Right cardiac atrium (tissue), 5 donors: ENCODE results near the gene GALNT8. TPM values are rescaled to one million over a fixed set of nuclear protein-coding genes. Genes with fewer than 3 reads are reported as not detected.
A peak's percentile ranks its signal among the peaks of the same experiment; 100 is the strongest.

Source experiments
- ATAC-seq, 2 donors: fragments of 200-7000 bp; cut with Tn5 transposase; one replicate each; pipeline versions ENCODE4 v1.8.0 to v1.9.1; 2020; ENCODE audit warnings: moderate library complexity in 2 of 2, mild to moderate bottlenecking in 1 of 2
- DNase-seq, 3 donors: peaks; one replicate each; pipeline ENCODE4 v3.0.0-alpha.2; 2020
- H3K27ac ChIP-seq: one replicate; pipeline ENCODE4 v1.5.1; 2013; ENCODE audit warnings: mild to moderate bottlenecking, low read length, control low read depth, moderate library complexity
- H3K27me3 ChIP-seq: one replicate; pipeline ENCODE4 v1.6.1; 2013; ENCODE audit not compliant: control insufficient read depth, insufficient read depth
- H3K4me1 ChIP-seq: one replicate; pipeline ENCODE4 v1.6.1; 2013; ENCODE audit warnings: low read length; ENCODE audit not compliant: control insufficient read depth, insufficient read depth
- H3K4me3 ChIP-seq: one replicate; pipeline ENCODE4 v1.5.1; 2013; ENCODE audit warnings: low read length, control low read depth
- H3K9me3 ChIP-seq: one replicate; pipeline ENCODE4 v1.6.1; 2013; ENCODE audit warnings: low read length; ENCODE audit not compliant: control insufficient read depth
- WGBS: extraction: QIAGEN DNeasy Blood & Tissue Kit; methylation state at CpG from one replicate; pipeline ENCODE4 v1.1.7; 2013; 5-methylcytosine and 5-hydroxymethylcytosine counted together
- intact Hi-C, 4 donors: fragments of 100-400 bp; cut with DNase I; formaldehyde crosslinking; loops; one replicate each; pipeline versions ENCODE4 v1.11.0 to v1.14.0; 2022 to 2023
- polyA plus RNA-seq: library from polyadenylated mRNA; stranded (reverse); fragments of 200-250 nt; gene quantifications from one replicate; pipeline ENCODE4 v1.2.3, GENCODE V29; 2013
- total RNA-seq, 4 donors: library from RNA; stranded (reverse); fragmentation: NEBNext Ultra II Directional; extraction: Animal tissue kit (Norgen Biotek cat#: 25700); gene quantifications; one replicate each; pipeline ENCODE4 v1.2.1, GENCODE V29; 2021
- donor health status: healthy with polysubstance abuse.
- donor health status: DM: no; HTN: yes; CAD: no.
- donor health status: DM: no; HTN: no; CAD: no.
- donor health status: DM: no; HTN: yes; CAD: no; lungs with severe emphysema.
- donor health status: DM: yes; HTN: yes; CAD: no.

GALNT8 gene
- total and polyA plus RNA-seq, 5 donors = 3.5 to 10.3 (median 6.5) TPM

DNA sequence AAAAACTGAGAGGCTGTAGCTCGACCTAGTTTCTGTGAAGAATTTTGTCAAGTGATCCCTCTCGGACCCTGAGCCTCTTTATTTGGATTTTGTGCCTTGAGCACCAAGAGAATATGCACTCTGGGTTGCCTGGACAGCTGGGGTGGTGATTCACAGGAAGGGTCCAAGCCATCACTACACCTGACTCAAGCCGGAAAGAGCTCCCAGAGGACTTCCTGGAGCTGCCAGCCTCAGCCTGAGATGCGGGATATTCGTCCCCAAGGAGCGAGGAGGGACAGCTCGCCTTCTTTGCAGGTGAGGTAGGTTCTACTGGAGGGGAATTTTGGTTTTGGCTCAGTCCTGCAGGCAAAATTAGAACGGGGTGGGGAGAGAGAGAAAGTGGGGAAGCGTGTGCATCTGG is 94.3 kb downstream of the GALNT8 start:
- Histone ChIP-seq H3K9me3 (no peaks in the 10 kb centered on the region), H3K27ac (no peak overlapping the region), H3K27me3 (no peaks in the 10 kb centered on the region), H3K4me1 (peaks cover 4% of the 10 kb centered on the region), H3K4me3 (no peak overlapping the region)
- WGBS = 86% methylated on average over 9 of the region's 9 CpGs
- intact Hi-C loops = no loop called here
- ATAC-seq (no peak), DNase-seq (no peak)

DNA sequence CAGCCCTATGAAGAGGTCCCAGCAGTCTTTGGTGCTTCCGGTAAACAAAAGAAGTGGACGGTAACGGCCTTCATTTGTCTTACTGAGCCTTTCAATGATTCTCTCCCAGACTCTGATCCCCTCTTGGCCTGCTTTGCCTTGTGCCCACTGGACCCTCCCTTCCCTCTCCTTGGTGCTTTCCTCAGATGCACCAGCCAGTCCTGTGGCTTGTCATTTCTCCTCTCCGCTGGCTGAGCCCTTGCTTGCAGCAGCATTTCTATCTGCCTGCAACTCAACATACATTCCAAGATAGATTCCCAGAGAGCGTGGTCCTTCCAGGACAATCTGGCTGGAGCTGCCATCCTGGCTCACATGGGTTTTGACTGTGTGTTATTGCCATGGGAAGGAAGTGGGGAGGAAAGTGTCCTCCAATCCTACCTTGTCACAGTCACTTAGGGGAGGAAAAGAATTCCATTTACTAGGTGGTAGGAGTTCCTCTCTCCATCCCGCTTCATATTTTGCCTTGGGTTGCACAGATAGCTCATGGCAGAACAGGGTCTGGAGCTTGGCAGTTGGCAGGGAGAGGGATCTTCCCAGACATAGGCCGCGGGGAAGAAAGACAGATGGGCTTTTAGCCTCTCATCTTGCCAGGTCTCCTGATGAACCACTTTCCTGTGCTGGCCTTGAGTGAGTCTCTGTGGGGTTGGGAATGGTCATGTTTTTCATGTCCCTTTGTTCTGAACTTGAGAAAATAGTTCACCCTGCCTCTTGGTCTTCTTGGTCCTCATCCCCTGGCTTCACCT is 96.7 kb downstream of the GALNT8 start:
- Histone ChIP-seq H3K27me3 (no peaks in the 10 kb centered on the region), H3K4me3 (no peak overlapping the region), H3K9me3 (no peaks in the 10 kb centered on the region), H3K27ac (peak overlapping the region; percentile 13), H3K4me1 (peaks cover 4% of the 10 kb centered on the region)
- no peak for ATAC-seq
- WGBS = 88% methylated on average over 8 of the region's 8 CpGs
- intact Hi-C loops = no loop called here
- DNase-seq = no peak

DNA sequence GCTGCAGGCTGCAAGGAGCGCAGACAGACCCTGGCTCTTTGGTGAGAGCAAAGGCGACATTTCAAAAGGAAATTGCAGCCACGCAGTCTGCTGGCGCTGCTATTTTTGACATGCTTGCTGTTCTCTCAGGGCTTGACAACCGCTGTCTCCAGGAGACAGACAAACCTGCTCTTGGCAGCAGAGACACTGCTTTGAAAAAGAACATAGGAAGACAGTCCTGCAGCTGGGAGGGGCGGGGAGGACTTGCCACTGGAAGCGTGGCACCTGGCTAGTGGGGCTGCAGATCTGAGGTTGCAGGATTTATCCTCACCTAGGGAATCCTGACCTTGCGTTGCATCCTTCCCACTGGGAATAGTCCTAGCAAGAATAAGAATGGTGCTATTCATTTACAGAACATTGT is 97.7 kb downstream of the GALNT8 start:
- peaks cover 4% of the 10 kb centered on the region for H3K4me1 ChIP-seq
- H3K27ac ChIP-seq = peak overlapping the region; percentile 40
- H3K9me3 ChIP-seq = no peaks in the 10 kb centered on the region
- DNase-seq = peak in 1 of 3 donors; percentile 64
- intact Hi-C loops = no loop called here
- H3K4me3 ChIP-seq = no peak overlapping the region
- peak; percentile 64 to 71 for ATAC-seq
- no peaks in the 10 kb centered on the region for H3K27me3 ChIP-seq
- WGBS = 39% methylated on average over 8 of the region's 8 CpGs

DNA sequence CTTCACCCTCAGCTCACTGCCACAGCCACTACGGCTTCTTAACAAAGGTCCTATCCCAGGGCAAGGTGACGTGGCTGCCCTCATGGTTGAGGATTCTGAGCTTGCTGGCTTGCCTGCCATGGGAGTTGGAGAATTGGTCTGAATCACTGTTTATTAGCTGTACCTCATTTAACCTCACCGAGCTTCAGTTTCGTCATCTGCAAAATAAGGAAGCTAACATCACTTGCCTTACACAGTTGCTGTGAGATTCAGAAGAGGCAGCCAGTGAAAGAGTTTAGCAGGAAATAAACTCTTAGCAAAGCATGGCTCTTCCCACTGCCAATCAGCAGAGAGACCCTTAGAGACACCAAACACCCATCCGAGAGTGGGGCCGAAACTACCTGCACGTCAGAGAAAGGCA is 99.5 kb downstream of the GALNT8 start:
- 66% methylated on average over 7 of the region's 7 CpGs for WGBS
- no peak overlapping the region for H3K4me3 ChIP-seq
- H3K27ac ChIP-seq = no peak overlapping the region
- intact Hi-C loops = no loop called here
- H3K9me3 ChIP-seq = no peaks in the 10 kb centered on the region
- DNase-seq (no peak), ATAC-seq (no peak)
- H3K4me1 ChIP-seq = peaks cover 4% of the 10 kb centered on the region
- no peaks in the 10 kb centered on the region for H3K27me3 ChIP-seq

DNA sequence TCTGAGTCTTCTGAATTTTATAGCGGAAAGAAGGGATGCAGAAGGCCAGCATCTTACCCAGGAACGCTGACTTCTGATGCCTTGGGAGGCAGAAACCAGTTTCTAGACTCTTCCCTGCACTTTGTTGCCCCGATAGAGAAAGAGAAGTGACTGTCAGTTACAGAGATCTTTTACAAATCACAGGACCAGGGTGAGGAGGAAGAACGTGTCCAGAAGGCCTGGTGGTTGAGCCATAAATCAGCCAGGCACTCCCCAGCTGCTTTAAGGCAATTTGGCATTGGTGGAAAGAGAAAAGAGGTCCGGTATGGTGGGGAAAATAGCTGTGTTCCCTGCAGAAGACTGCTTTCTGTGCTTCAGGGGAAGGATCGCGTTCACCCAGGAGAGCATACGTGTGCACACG is 100.8 kb downstream of the GALNT8 start:
- H3K27ac ChIP-seq = no peak overlapping the region
- intact Hi-C loops = no loop called here
- whole genome bisulfite sequencing = 74% methylated on average over 9 of the region's 9 CpGs
- ATAC-seq (no peak), DNase-seq (no peak)
- H3K27me3 ChIP-seq = no peaks in the 10 kb centered on the region
- no peak overlapping the region for H3K4me3 ChIP-seq
- H3K4me1 ChIP-seq = peaks cover 4% of the 10 kb centered on the region
- H3K9me3 ChIP-seq = no peaks in the 10 kb centered on the region

Other genes starting within 250 kb of the GALNT8 start
- gene RAD51AP1, start 181.5 kb upstream of the GALNT8 start, total RNA-seq = 1 to 10 TPM in 3 of 4 donors, under 1 TPM in 1; 0.28 to 1.9 (median 1.5) TPM
- gene RAD51AP1, start 181.5 kb upstream of the GALNT8 start, polyA plus RNA-seq = 0.52 TPM
- 10 to 100 TPM; 31.1 to 40.0 (median 32.3) TPM for gene DYRK4, start 158.2 kb upstream of the GALNT8 start, total RNA-seq
- gene DYRK4, start 158.2 kb upstream of the GALNT8 start, polyA plus RNA-seq = 50.4 TPM
- gene AKAP3, start 71.3 kb upstream of the GALNT8 start, total RNA-seq = 1 to 10 TPM; 3.3 to 5.8 (median 4.2) TPM
- gene AKAP3, start 71.3 kb upstream of the GALNT8 start, polyA plus RNA-seq = 3.6 TPM
- gene NDUFA9, start 71.3 kb upstream of the GALNT8 start, total RNA-seq = 100 to 1,000 TPM; 160 to 231 (median 197) TPM
- 150 TPM for gene NDUFA9, start 71.3 kb upstream of the GALNT8 start, polyA plus RNA-seq
- gene KCNA1, start 189.5 kb downstream of the GALNT8 start, total RNA-seq = under 1 TPM in 2 of 4 donors, not detected in 2; 0.03 to 0.06 TPM
- not detected for gene KCNA1, start 189.5 kb downstream of the GALNT8 start, polyA plus RNA-seq